ENCODE data around the gene TSNAXIP1.

GRCh38 chr16:67844497-67844896 is 37.8 kb downstream of the TSNAXIP1 start:
- TF ChIP-seq CTCF (IDR thresholded peaks at IDR 0.05) (no peak), POLR2AphosphoS5 (IDR thresholded peaks at IDR 0.05) (no peak)
